ENCODE measurements around the gene EFNA4.

Gene EFNA4, protein sequence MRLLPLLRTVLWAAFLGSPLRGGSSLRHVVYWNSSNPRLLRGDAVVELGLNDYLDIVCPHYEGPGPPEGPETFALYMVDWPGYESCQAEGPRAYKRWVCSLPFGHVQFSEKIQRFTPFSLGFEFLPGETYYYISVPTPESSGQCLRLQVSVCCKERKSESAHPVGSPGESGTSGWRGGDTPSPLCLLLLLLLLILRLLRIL

GRCh38 chr1:155063550-155064110 lies at the start of gene EFNA4:
Gene EFNA4, plus strand, starts transcription at chr1:155063740. Its CDS starts 84 bp downstream, at chr1:155063824.
- H3K4me3 ChIP-seq (ENCODE audit: low read depth, low read length), result peak within 1 kb of the TSS; percentile 96
- no peak for DNase-seq (ENCODE audit: low read depth, low spot score)
- TF ChIP-seq, protein P1, sequence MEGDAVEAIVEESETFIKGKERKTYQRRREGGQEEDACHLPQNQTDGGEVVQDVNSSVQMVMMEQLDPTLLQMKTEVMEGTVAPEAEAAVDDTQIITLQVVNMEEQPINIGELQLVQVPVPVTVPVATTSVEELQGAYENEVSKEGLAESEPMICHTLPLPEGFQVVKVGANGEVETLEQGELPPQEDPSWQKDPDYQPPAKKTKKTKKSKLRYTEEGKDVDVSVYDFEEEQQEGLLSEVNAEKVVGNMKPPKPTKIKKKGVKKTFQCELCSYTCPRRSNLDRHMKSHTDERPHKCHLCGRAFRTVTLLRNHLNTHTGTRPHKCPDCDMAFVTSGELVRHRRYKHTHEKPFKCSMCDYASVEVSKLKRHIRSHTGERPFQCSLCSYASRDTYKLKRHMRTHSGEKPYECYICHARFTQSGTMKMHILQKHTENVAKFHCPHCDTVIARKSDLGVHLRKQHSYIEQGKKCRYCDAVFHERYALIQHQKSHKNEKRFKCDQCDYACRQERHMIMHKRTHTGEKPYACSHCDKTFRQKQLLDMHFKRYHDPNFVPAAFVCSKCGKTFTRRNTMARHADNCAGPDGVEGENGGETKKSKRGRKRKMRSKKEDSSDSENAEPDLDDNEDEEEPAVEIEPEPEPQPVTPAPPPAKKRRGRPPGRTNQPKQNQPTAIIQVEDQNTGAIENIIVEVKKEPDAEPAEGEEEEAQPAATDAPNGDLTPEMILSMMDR (IDR thresholded peaks at IDR 0.05; ENCODE audit: insufficient read depth, low read length, missing control alignments), result no peak
- ChIA-PET CTCF (interaction anchor here (1.3 to 17.3 kb wide), 8 partner anchors 11 to 109 kb away, joined by 3 to 433 read pairs (median 8); partner anchors contain the start of genes ADAM15, EFNA3 and KRTCAP2), POLR2A (no interaction called here)

DNA sequence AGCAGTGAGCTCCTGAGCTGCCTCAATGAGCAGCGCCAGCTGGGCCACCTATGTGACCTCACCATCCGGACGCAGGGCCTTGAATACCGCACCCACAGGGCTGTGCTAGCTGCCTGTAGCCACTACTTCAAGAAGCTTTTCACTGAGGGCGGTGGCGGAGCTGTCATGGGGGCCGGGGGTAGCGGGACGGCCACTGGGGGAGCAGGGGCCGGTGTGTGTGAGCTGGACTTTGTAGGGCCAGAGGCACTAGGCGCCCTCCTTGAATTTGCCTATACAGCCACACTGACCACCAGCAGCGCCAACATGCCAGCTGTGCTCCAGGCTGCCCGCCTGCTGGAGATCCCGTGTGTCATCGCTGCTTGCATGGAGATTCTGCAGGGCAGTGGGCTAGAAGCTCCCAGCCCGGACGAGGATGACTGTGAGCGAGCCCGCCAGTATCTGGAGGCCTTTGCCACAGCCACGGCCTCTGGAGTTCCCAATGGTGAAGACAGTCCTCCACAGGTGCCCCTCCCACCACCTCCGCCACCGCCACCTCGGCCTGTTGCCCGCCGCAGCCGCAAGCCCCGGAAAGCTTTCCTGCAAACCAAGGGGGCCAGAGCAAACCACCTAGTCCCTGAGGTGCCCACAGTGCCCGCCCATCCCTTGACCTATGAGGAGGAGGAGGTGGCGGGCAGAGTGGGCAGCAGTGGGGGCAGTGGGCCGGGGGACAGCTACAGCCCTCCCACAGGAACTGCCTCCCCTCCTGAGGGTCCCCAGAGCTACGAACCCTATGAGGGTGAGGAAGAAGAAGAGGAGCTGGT lies 48.6 kb upstream of the EFNA4 start:
- TF ChIP-seq, protein P1 (IDR thresholded peaks at IDR 0.05; ENCODE audit: insufficient read depth, low read length, missing control alignments), result no peak
- no peak for DNase-seq (ENCODE audit: low read depth, low spot score)
- POLR2A ChIA-PET, result interaction anchor here (0.8 to 1.1 kb wide), 2 partner anchors 53 to 70 kb away, joined by 4 to 5 read pairs; partner anchors contain the start of gene PYGO2
- no peak overlapping the region for H3K4me3 ChIP-seq (ENCODE audit: low read depth, low read length)
- CTCF ChIA-PET, result interaction anchor here (1.0 to 10.5 kb wide), 9 partner anchors 14 to 75 kb away, joined by 3 to 244 read pairs (median 4); partner anchors contain the start of genes LENEP, PBXIP1, PYGO2 and ZBTB7B

GRCh38 chr1:155015527-155016230 lies 47.9 kb upstream of the EFNA4 start:
- POLR2A ChIA-PET, result interaction anchor here (0.8 kb wide), 1 partner anchor 54 kb away, joined by 5 read pairs; the partner anchor contains the start of gene PYGO2
- CTCF ChIA-PET, result interaction anchor here (0.6 to 10.5 kb wide), 16 partner anchors 12 to 346 kb away, joined by 3 to 244 read pairs (median 4); partner anchors contain the start of genes LENEP, PBXIP1, PYGO2 and ZBTB7B
- no peak for DNase-seq (ENCODE audit: low read depth, low spot score)
- TF ChIP-seq, protein P1 (IDR thresholded peaks at IDR 0.05; ENCODE audit: insufficient read depth, low read length, missing control alignments), result no peak
- no peak overlapping the region for H3K4me3 ChIP-seq (ENCODE audit: low read depth, low read length)

DNA sequence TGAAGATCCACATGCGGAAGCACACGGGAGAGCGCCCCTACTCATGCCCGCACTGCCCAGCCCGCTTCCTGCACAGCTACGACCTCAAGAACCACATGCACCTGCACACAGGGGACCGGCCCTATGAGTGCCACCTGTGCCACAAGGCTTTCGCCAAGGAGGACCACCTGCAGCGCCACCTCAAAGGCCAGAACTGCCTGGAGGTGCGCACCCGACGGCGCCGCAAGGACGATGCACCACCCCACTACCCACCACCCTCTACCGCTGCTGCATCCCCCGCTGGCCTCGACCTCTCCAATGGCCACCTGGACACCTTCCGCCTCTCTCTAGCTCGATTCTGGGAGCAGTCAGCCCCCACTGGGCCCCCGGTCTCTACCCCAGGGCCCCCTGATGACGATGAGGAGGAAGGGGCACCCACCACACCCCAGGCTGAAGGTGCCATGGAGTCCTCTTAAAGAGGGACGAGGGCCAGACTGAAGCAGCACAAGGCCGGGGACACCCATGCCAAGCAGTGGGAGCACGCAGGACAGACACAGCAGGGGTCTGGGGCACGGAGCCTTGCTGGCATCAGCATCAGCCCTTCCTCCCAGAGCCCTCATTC lies 47.2 kb upstream of the EFNA4 start:
- ChIA-PET CTCF (interaction anchor here (0.9 to 10.5 kb wide), 23 partner anchors 12 to 553 kb away, joined by 3 to 244 read pairs (median 7); partner anchors contain the start of genes DCST1, DCST2, FLAD1 and LENEP), POLR2A (interaction anchor here (1.6 kb wide), 1 partner anchor 46 kb away, joined by 6 read pairs; the partner anchor contains the start of gene SHC1)
- DNase-seq (ENCODE audit: low read depth, low spot score), result no peak
- TF ChIP-seq, protein P1 (IDR thresholded peaks at IDR 0.05; ENCODE audit: insufficient read depth, low read length, missing control alignments), result no peak
- no peak overlapping the region for H3K4me3 ChIP-seq (ENCODE audit: low read depth, low read length)

- POLR2A ChIA-PET, result interaction anchor here (0.5 to 1.6 kb wide), 6 partner anchors 16 to 62 kb away, joined by 3 to 6 read pairs (median 4); partner anchors contain the start of genes PBXIP1, PYGO2 and SHC1
- peak; percentile 14 for DNase-seq (ENCODE audit: low read depth, low spot score)
- peak overlapping the region; percentile 43 for H3K4me3 ChIP-seq (ENCODE audit: low read depth, low read length)
- TF ChIP-seq, protein P1 (IDR thresholded peaks at IDR 0.05; ENCODE audit: insufficient read depth, low read length, missing control alignments), result peak; percentile 100
- CTCF ChIA-PET, result interaction anchor here (0.6 to 10.5 kb wide), 36 partner anchors 11 to 554 kb away, joined by 3 to 244 read pairs (median 4); partner anchors contain the start of genes ADAM15, DCST1, DCST2 and FLAD1
Observed at GRCh38 chr1:155017041-155017945, 46.2 kb upstream of the EFNA4 start.

Measured in AG04449 (cell line).